Neural progenitor cell (in vitro differentiated cells): Measurements from ENCODE around the gene GANAB.

Source experiments
- CTCF ChIP-seq: fragments of 200-600 bp; sonication (generic); IDR thresholded peaks from 2 replicates; pipeline ENCODE4 v1.5.1; 2017; ENCODE audit warnings: antibody characterized with exemption, mild to moderate bottlenecking
- EZH2 ChIP-seq: fragments of 200-600 bp; sonication (generic); IDR thresholded peaks from 2 replicates; pipeline ENCODE4 v1.6.1; 2017; ENCODE audit warnings: antibody characterized with exemption, mild to moderate bottlenecking, moderate library complexity
- EZH2phosphoT487 ChIP-seq: fragments of 200-600 bp; sonication (generic); IDR thresholded peaks from 2 replicates; pipeline ENCODE4 v1.6.1; 2017; ENCODE audit warnings: antibody characterized with exemption

GRCh38 chr11:62682518-62682917, 36.1 kb upstream of the GANAB start:
- TF ChIP-seq CTCF (no peak), EZH2 (no peak), EZH2phosphoT487 (no peak)
